ENCODE data around the gene WDR18. TPM values are rescaled to one million over a fixed set of nuclear protein-coding genes. Genes with fewer than 3 reads are reported as not detected.

The WDR18 gene
- total and polyA plus RNA-seq, 2 of the 4 experiments (the other 2 are of a cell fraction), result 37.1 to 56.9 TPM

- in situ Hi-C loops (cut with MboI; ENCODE audit: low sequenced_read_pairs), result no loop called here
- dilution Hi-C loops (cut with HindIII; ENCODE audit: low sequenced_read_pairs, unreplicated experiment), result no loop called here
- H3K4me3 ChIP-seq (ENCODE audit: insufficient read depth, low read depth, low read length), result no peak overlapping the region
- no peak for DNase-seq
- H3K4me2 ChIP-seq (ENCODE audit: low read depth, low read length), result no peak overlapping the region
- ChIA-PET POLR2A (ENCODE audit: unreplicated experiment) (no interaction called here), CTCF (no interaction called here)
- H3K23ac ChIP-seq (ENCODE audit: low read depth, low read length), result no peak overlapping the region
- H2BK120ac ChIP-seq (ENCODE audit: low read depth, low read length), result no peak overlapping the region
- TF ChIP-seq USF2 (IDR thresholded peaks at IDR 0.05; ENCODE audit: low read depth, low read length) (no peak), RAD21 (IDR thresholded peaks at IDR 0.05; ENCODE audit: low read length) (no peak), CEBPB (IDR thresholded peaks at IDR 0.05; ENCODE audit: low read depth, low read length) (no peak), NFE2L2 (IDR thresholded peaks at IDR 0.05; ENCODE audit: low read depth, low read length) (no peak), POLR2A (IDR thresholded peaks at IDR 0.05; ENCODE audit: low read depth, low read length) (no peak), CTCF (conservative IDR thresholded peaks at IDR 0.05; ENCODE audit: low read depth, low read length) (no peak), MAFK (IDR thresholded peaks at IDR 0.05; ENCODE audit: low read depth, low read length) (no peak), RFX5 (IDR thresholded peaks at IDR 0.05; ENCODE audit: low read depth, low read length) (no peak), MXI1 (IDR thresholded peaks at IDR 0.05; ENCODE audit: borderline replicate concordance, low read depth, low read length) (no peak), FOS (IDR thresholded peaks at IDR 0.05; ENCODE audit: low read depth, low read length) (no peak), BHLHE40 (IDR thresholded peaks at IDR 0.05; ENCODE audit: low read depth, low read length) (no peak)
- TF ChIP-seq, protein P1, sequence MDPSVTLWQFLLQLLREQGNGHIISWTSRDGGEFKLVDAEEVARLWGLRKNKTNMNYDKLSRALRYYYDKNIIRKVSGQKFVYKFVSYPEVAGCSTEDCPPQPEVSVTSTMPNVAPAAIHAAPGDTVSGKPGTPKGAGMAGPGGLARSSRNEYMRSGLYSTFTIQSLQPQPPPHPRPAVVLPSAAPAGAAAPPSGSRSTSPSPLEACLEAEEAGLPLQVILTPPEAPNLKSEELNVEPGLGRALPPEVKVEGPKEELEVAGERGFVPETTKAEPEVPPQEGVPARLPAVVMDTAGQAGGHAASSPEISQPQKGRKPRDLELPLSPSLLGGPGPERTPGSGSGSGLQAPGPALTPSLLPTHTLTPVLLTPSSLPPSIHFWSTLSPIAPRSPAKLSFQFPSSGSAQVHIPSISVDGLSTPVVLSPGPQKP (IDR thresholded peaks at IDR 0.05; ENCODE audit: borderline replicate concordance, low read depth, low read length), result no peak
- no peak overlapping the region; the same call in 1 of the 2 replicates for H2AK5ac ChIP-seq (ENCODE audit: low read depth, low read length)
- peaks cover 18% of the 10 kb centered on the region for H3K4me1 ChIP-seq (ENCODE audit: control insufficient read depth, insufficient read depth, low read length)
- intact Hi-C loops (cut with micrococcal nuclease), result no loop called here
- H3K14ac ChIP-seq (replicated peaks; ENCODE audit: low read depth, low read length), result no peak overlapping the region
- H2BK20ac ChIP-seq (ENCODE audit: low read depth, low read length), result no peak overlapping the region
- H4K20me1 ChIP-seq (ENCODE audit: insufficient read depth, low read length), result peaks cover 45% of the 10 kb centered on the region
- no peak overlapping the region for H3K27ac ChIP-seq (ENCODE audit: insufficient read depth, low read length)
- H3K56ac ChIP-seq (ENCODE audit: extremely low read depth, insufficient read depth, low read length), result no peak overlapping the region
- H2AFZ ChIP-seq (replicated peaks; ENCODE audit: low read length, poor library complexity), result no peak overlapping the region
- no peak overlapping the region for H3K18ac ChIP-seq (ENCODE audit: low read depth, low read length)
- no peak overlapping the region for H4K5ac ChIP-seq (ENCODE audit: low read depth, low read length)
- peaks cover 51 to 88% of the 10 kb centered on the region in 2 experiments for H3K79me1 ChIP-seq (ENCODE audit: low read depth in 1 of 2, low read length in 2 of 2)
- H2BK15ac ChIP-seq (ENCODE audit: low read depth, low read length), result no peak overlapping the region
- H4K91ac ChIP-seq (ENCODE audit: insufficient read depth, low read depth, low read length), result no peak overlapping the region
- H3K9ac ChIP-seq (ENCODE audit: low read depth, low read length), result no peak overlapping the region
- ATAC-seq (ENCODE audit: low read depth), result no peak
- no TSS peak for BruUV-seq (replicated peaks)
- no peaks in the 10 kb centered on the region for H3K9me3 ChIP-seq (ENCODE audit: control insufficient read depth, insufficient read depth, low read length)
- H3K9me1 ChIP-seq (ENCODE audit: insufficient read depth, low read length), result peaks cover 10% of the 10 kb centered on the region; the same call in 1 of the 2 replicates
- H4K8ac ChIP-seq (ENCODE audit: low read depth in 2 of 2, low read length in 2 of 2), result no peak overlapping the region
- H3K4ac ChIP-seq (ENCODE audit: low read depth, low read length), result no peak overlapping the region
- H2BK5ac ChIP-seq (ENCODE audit: low read depth, low read length, poor library complexity, severe bottlenecking), result no peak overlapping the region
- H3K36me3 ChIP-seq (ENCODE audit: control insufficient read depth, insufficient read depth, low read length), result peaks cover 53% of the 10 kb centered on the region
- no peaks in the 10 kb centered on the region for H3K27me3 ChIP-seq (ENCODE audit: control insufficient read depth, insufficient read depth, low read length)
- WGBS, 2 experiments (ENCODE audit: extremely low coverage in 2 of 2, insufficient read length in 1 of 2), result 67% methylated on average over 3 of the region's 12 CpGs; no CpG with 5 or more reads in 1 of the 2 experiments
- H2AK9ac ChIP-seq (replicated peaks; ENCODE audit: low read depth, low read length, poor library complexity), result no peak overlapping the region
These were observed 24.1 kb upstream of the WDR18 start for GRCh38 chr19:960020-960419.
